Stimulated activated CD4-positive, alpha-beta T cell treated with anti-CD3 and anti-CD28 coated beads, TNF-alpha, amount 100 ng/mL, for 48 hours (primary cell): ENCODE results near the gene ARHGEF11.
"Not testable (repeated sequence)": the region's sequence is repeated elsewhere in the genome, so short reads cannot be mapped to it uniquely, and the experiment has no call there.

ENCODE experiments used
- DNase-seq, 3 donors: peaks; one replicate each; pipeline ENCODE4 v3.0.0-alpha.2; 2020; ENCODE audit warnings: low read depth in 3 of 3

The ARHGEF11 gene

GRCh38 chr1:156929596-156930238, 115.8 kb downstream of the ARHGEF11 start:
- no peak for DNase-seq

DNA sequence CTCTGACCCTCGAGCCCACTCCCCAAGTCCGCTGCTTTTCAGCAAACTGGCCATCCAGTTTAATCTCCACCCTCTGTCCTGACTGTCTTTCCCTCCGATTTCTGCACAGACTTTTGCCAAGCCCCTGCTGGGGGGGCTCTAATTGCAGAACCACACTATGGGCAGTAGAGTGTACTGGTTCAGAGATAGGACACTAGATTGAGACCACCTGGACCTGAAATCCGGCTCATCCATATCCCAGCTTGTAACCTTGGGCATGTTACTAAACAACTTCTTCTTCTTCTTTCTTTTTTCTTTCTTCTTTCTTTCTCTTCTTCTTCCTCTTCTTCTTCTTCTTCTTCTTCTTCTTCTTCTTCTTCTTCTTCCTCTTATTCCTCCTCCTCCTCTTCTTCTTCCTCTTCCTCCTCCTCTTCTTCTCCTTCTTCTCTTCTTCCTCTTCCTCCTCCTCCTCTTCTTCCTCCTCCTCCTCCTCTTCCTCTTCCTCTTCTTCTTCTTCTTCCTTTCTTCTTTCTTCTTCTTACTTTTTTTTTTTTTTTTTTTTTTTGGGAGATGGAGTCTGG, 117.4 kb downstream of the ARHGEF11 start:
- no peak for DNase-seq

DNA sequence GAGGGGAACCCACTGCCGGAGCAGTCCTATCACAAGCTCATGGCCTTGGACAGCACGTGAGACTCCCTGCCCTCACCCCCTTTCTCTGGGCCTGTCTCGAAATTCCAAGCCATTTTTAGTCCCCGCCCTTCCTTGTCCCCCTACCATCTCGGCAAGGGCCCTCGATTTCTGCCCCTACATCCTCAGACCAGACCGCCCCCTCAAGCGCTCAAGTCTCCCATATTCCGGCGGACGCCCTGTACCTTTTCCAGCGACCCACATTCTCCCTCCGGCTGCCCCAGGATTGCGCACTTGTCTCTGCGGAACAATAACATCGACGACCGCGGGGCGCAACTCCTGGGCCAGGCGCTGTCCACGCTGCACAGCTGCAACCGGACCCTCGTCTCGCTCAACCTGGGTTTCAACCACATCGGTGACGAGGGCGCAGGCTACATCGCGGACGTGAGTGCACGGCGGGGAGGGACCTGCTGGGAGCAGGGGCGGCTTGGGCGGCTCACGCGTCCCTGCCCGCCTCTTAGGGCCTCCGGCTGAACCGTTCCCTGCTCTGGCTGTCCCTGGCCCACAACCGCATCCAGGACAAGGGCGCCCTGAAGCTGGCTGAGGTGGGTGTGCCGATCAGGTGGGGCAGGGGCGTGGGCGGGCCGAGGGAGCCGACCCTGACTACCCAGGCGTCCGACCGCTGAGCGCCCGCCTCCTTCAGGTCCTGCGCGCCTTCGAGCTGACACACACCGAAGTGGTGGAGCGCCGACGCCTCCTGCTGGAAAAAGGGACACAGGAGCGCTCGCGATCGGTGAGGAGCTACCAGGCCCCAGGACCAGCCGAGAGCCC, 118.1 kb downstream of the ARHGEF11 start:
- DNase-seq: peak; percentile 34 to 70 (median 55)

GRCh38 chr1:156926695-156927094, 118.8 kb downstream of the ARHGEF11 start:
- DNase-seq: not testable (repeated sequence)

GRCh38 chr1:156926175-156926574, 119.4 kb downstream of the ARHGEF11 start:
- peak; percentile 14 to 58 (median 25) for DNase-seq

GRCh38 chr1:156925154-156926010, 120.2 kb downstream of the ARHGEF11 start:
- DNase-seq: no peak

GRCh38 chr1:156924478-156925153, 120.9 kb downstream of the ARHGEF11 start:
- no peak for DNase-seq

- no peak for DNase-seq
These were observed 121.7 kb downstream of the ARHGEF11 start for GRCh38 chr1:156923670-156924477.

- no peak for DNase-seq
These were observed 122.4 kb downstream of the ARHGEF11 start for GRCh38 chr1:156922986-156923669.

GRCh38 chr1:156921053-156921529, 124.5 kb downstream of the ARHGEF11 start:
- DNase-seq: no peak

DNA sequence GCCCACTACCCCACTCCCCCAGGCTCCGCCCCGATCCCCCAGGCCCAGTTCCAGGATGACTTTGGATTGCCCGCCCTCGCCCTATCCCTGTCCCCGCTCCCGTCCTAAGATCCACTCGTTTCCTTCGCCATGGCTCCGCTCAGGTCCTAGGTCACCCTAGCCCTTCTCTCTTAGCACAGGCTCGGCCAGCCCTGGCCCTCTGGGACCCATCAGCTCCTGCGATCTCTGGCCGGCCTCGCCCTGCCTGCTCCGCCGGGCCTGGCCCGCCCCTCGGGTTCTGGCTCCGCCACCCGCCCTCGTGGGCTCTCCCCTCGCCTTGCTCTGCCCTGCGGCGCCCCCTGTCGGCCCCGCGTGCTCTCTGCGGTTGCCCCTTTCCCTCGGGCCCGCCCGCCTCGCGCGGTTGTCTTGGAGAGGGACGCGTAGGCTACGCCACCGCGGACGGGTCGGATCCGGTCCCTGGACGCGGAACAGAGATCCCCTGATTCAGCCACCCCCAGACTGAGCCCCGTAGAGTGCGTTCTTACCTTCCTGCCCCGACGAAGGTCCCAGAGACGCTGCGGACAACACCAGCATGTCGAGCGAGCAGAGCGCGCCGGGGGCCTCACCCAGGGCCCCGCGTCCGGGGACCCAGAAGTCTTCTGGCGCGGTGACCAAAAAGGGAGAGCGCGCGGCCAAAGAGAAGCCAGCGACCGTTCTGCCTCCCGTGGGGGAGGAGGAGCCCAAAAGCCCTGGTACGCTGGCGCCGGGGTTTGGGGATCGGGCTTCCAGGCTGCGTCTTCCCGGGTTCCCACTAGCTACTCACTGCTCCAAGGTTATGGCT, 125.1 kb downstream of the ARHGEF11 start, which contains the start of gene LRRC71:
Gene LRRC71 (plus strand): TSS at position 400 of the 820 bp plus-strand sequence. CDS start 172 bp downstream, at position 572.
- DNase-seq: peak; percentile 57 to 79 (median 62)

GRCh38 chr1:156914440-156914856, 131.1 kb downstream of the ARHGEF11 start:
- no peak for DNase-seq

DNA sequence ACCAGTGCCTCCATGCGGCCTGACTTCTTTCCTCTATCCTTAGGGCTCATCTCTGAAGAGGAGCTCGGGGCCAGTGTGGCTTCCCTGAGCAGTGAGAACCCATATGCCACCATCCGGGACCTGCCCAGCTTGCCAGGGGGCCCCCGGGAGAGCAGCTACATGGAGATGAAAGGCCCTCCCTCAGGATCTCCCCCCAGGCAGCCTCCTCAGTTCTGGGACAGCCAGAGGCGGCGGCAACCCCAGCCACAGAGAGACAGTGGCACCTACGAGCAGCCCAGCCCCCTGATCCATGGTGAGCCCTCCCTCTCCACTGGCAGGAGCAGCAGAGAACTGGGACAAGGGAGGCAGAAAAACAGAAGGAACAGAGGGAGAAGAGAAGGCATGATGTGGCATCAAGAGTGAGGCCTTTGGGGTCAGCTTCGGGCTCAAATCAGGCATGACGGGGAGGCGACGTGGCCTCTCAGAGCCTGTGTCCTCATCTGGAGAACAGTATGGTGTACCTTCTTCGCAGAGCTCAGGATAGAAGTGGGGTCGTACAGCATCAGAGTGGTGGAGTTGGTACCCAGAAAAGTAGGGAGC, 131.6 kb downstream of the ARHGEF11 start:
- DNase-seq: no peak

- DNase-seq: no peak
These were observed 132.4 kb downstream of the ARHGEF11 start for GRCh38 chr1:156912861-156913808.

DNA sequence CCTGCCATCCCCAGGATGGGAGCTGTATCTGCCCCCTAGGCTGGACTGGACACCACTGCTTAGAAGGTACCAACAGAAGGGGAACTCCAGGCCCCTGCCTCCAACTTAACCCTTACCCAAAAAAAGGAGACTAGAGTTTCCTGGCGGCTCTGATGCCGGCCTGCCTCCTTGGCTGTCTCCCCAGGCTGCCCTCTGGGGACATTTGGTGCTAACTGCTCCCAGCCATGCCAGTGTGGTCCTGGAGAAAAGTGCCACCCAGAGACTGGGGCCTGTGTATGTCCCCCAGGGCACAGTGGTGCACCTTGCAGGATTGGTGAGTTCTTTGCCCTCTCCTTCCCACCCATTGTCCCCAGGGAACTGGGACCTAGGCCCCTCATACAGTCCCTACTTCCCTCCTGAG, 133.2 kb downstream of the ARHGEF11 start:
- DNase-seq: no peak

DNA sequence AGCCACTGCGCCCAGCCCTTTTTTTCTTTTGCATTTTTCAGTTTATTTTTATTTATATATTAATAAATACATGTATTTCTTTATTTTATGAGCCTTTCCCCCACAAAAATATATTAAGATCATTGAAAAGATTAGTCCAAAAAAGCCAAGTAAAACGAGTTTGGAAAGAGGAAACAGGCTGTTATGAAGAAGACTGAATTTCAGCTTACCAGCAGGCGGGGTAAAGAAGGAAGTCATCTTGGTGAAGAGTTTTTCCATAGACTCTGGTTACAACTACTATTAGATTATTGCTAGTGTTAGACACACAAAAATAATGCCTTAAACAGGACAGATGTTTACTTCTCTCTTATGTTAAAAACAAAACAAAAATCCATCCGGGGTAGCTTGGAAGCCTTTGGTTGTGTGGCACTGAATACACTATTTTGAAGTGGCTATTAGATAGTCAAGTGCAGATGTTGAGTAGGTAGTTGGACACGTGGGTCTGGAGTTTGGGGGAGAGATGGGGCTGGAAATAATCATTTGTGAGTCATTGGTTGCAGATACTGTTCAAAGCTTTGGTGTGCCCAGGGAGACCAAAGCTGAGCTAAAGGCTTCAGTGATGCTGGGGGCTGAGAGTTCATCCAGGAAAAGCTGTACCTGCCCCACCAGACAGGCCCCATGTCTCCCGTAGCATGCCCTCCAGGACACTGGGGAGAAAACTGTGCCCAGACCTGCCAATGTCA, 133.8 kb downstream of the ARHGEF11 start:
- DNase-seq: no peak
